Adipose tissue (tissue), 3 donors: ENCODE results near the gene CMYA5. TPM values are rescaled to one million over a fixed set of nuclear protein-coding genes. Genes with fewer than 3 reads are reported as not detected.
"Not testable (repeated sequence)": the region's sequence is repeated elsewhere in the genome, so short reads cannot be mapped to it uniquely, and the experiment has no call there.

ENCODE experiments used
- H3K27ac ChIP-seq: one replicate; pipeline ENCODE4 v1.5.1; 2013; ENCODE audit warnings: low read depth, low read length
- WGBS, 3 donors: extraction: QIAGEN DNeasy Blood & Tissue Kit; methylation state at CpG; one replicate each; pipeline ENCODE4 v1.1.7; 2013; 5-methylcytosine and 5-hydroxymethylcytosine counted together
- polyA plus RNA-seq, 3 donors: library from polyadenylated mRNA; stranded (reverse); fragments of 200-250 nt; gene quantifications; one replicate each; pipeline ENCODE4 v1.2.3, GENCODE V29; 2013
- donor health status: healthy with polysubstance abuse.
- donor health status: Bipolar disorder and iron deficiency.
- donor health status: healthy.

Gene CMYA5
- polyA plus RNA-seq, 3 donors: 0.53 to 1.8 (median 0.61) TPM

GRCh38 chr5:79697222-79698170, 7.9 kb downstream of the CMYA5 start:
- H3K27ac ChIP-seq: no peak overlapping the region
- WGBS, 3 donors: 58 to 68% (median 67%) methylated on average over 4 of the region's 4 CpGs

GRCh38 chr5:79699763-79700400, 10.2 kb downstream of the CMYA5 start:
- no peak overlapping the region for H3K27ac ChIP-seq
- 86 to 96% (median 90%) methylated on average over 4 of the region's 4 CpGs for WGBS, 3 donors

GRCh38 chr5:79702606-79703380, 13.2 kb downstream of the CMYA5 start:
- H3K27ac ChIP-seq: no peak overlapping the region
- WGBS, 3 donors: 30 to 42% (median 41%) methylated on average over 3 of the region's 3 CpGs

- no peak overlapping the region for H3K27ac ChIP-seq
- WGBS, 3 donors: 68 to 90% (median 80%) methylated on average over 1 of the region's 1 CpG
Measured at GRCh38 chr5:79703381-79703645, 13.7 kb downstream of the CMYA5 start.

- H3K27ac ChIP-seq: no peak overlapping the region
Measured at GRCh38 chr5:79704553-79704952, 14.9 kb downstream of the CMYA5 start.

- 83 to 97% (median 94%) methylated on average over 3 of the region's 3 CpGs for WGBS, 3 donors
Measured at GRCh38 chr5:79705632-79706031, 16.0 kb downstream of the CMYA5 start.

GRCh38 chr5:79706317-79706716, 16.7 kb downstream of the CMYA5 start:
- not testable (repeated sequence) for H3K27ac ChIP-seq
- 74 to 96% (median 90%) methylated on average over 8 of the region's 8 CpGs for WGBS, 3 donors

More at GRCh38 chr5:79705632-79706031, 16.0 kb downstream of the CMYA5 start:
- no peak overlapping the region for H3K27ac ChIP-seq

- 54 to 60% (median 54%) methylated on average over 3 of the region's 3 CpGs for WGBS, 3 donors
Measured at GRCh38 chr5:79707535-79707934, 17.9 kb downstream of the CMYA5 start.

GRCh38 chr5:79712741-79713140, 23.1 kb downstream of the CMYA5 start:
- no peak overlapping the region for H3K27ac ChIP-seq

More at GRCh38 chr5:79707535-79707934, 17.9 kb downstream of the CMYA5 start:
- no peak overlapping the region for H3K27ac ChIP-seq

- WGBS, 3 donors: 92 to 96% (median 92%) methylated on average over 7 of the region's 7 CpGs
Measured at GRCh38 chr5:79713727-79714126, 24.1 kb downstream of the CMYA5 start.

GRCh38 chr5:79716839-79717238, 27.2 kb downstream of the CMYA5 start:
- 33 to 95% (median 36%) methylated on average over 1 of the region's 1 CpG for WGBS, 3 donors
- H3K27ac ChIP-seq: no peak overlapping the region

More at GRCh38 chr5:79713727-79714126, 24.1 kb downstream of the CMYA5 start:
- no peak overlapping the region for H3K27ac ChIP-seq

GRCh38 chr5:79720096-79720495, 30.5 kb downstream of the CMYA5 start:
- no peak overlapping the region for H3K27ac ChIP-seq

GRCh38 chr5:79727451-79728355, 38.1 kb downstream of the CMYA5 start:
- WGBS, 3 donors: 93% methylated on average over 14 of the region's 14 CpGs
- H3K27ac ChIP-seq: no peak overlapping the region

GRCh38 chr5:79728396-79728795, 38.8 kb downstream of the CMYA5 start:
- WGBS, 3 donors: 89 to 92% (median 92%) methylated on average over 4 of the region's 4 CpGs
- no peak overlapping the region for H3K27ac ChIP-seq

GRCh38 chr5:79729679-79730078, 40.0 kb downstream of the CMYA5 start:
- H3K27ac ChIP-seq: no peak overlapping the region
- 75 to 90% (median 88%) methylated on average over 2 of the region's 2 CpGs for WGBS, 3 donors

- 88 to 99% (median 95%) methylated on average over 3 of the region's 3 CpGs for WGBS, 3 donors
- no peak overlapping the region for H3K27ac ChIP-seq
Measured at GRCh38 chr5:79730564-79730963, 40.9 kb downstream of the CMYA5 start.

- H3K27ac ChIP-seq: no peak overlapping the region
- 86 to 92% (median 87%) methylated on average over 2 of the region's 2 CpGs for WGBS, 3 donors
Measured at GRCh38 chr5:79731775-79732174, 42.1 kb downstream of the CMYA5 start.
